Glutamatergic neuron (in vitro differentiated cells): ENCODE results near the gene OSBPL1A. TPM values are rescaled to one million over a fixed set of nuclear protein-coding genes. Genes with fewer than 3 reads are reported as not detected.

Source experiments
- DNase-seq: peaks from one replicate; pipeline ENCODE4 v3.0.0; 2022
- H3K27ac Mint-ChIP-seq: one replicate; pipeline ENCODE4 v1.8.0; 2020; ENCODE audit warnings: mild to moderate bottlenecking, mixed read lengths, inconsistent platforms; ENCODE audit not compliant: unreplicated experiment
- H3K27me3 Mint-ChIP-seq: one replicate; pipeline ENCODE4 v1.8.0; 2020; ENCODE audit warnings: mild to moderate bottlenecking, moderate library complexity, mixed read lengths, inconsistent platforms; ENCODE audit not compliant: unreplicated experiment
- H3K36me3 Mint-ChIP-seq: one replicate; pipeline ENCODE4 v1.8.0; 2020; ENCODE audit warnings: mild to moderate bottlenecking, mixed read lengths, inconsistent platforms; ENCODE audit not compliant: unreplicated experiment
- H3K4me1 Mint-ChIP-seq: one replicate; pipeline ENCODE4 v1.8.0; 2020; ENCODE audit warnings: mild to moderate bottlenecking, low read depth, mixed read lengths, inconsistent platforms; ENCODE audit not compliant: unreplicated experiment
- H3K4me3 Mint-ChIP-seq: one replicate; pipeline ENCODE4 v1.8.0; 2020; ENCODE audit warnings: mild to moderate bottlenecking, mixed read lengths, inconsistent platforms; ENCODE audit not compliant: unreplicated experiment
- H3K9me3 Mint-ChIP-seq: one replicate; pipeline ENCODE4 v1.8.0; 2020; ENCODE audit warnings: mild to moderate bottlenecking, moderate library complexity, mixed read lengths, inconsistent platforms; ENCODE audit not compliant: unreplicated experiment
- CTCF ChIP-seq: fragments of 200-600 bp; sonication (generic); IDR thresholded peaks from one replicate; pipeline ENCODE4 v1.5.0; 2021; ENCODE audit not compliant: partially characterized antibody, unreplicated experiment
- total RNA-seq: library from RNA; stranded (reverse); fragmentation: NEBNext Ultra II Directional; extraction: Animal tissue kit (Norgen Biotek cat#: 25700); gene quantifications from one replicate; pipeline ENCODE4 v1.2.1, GENCODE V29; 2021; ENCODE audit not compliant: unreplicated experiment

OSBPL1A gene
- total RNA-seq, 1 donor from 2014 or later, result 27.5 TPM

GRCh38 chr18:24231773-24232735 is 165.6 kb downstream of the OSBPL1A start:
- no peak for DNase-seq
- Mint-ChIP-seq H3K4me1 (peaks cover 3% of the 10 kb centered on the region), H3K9me3 (no peaks in the 10 kb centered on the region), H3K27ac (no peak overlapping the region), H3K27me3 (peaks cover 2% of the 10 kb centered on the region), H3K4me3 (no peak overlapping the region), H3K36me3 (peaks cover 8% of the 10 kb centered on the region)
- TF ChIP-seq CTCF, result no peak

- Mint-ChIP-seq H3K27ac (no peak overlapping the region), H3K4me1 (peaks cover 3% of the 10 kb centered on the region), H3K4me3 (no peak overlapping the region), H3K27me3 (peaks cover 2% of the 10 kb centered on the region), H3K36me3 (peaks cover 4% of the 10 kb centered on the region), H3K9me3 (no peaks in the 10 kb centered on the region)
- TF ChIP-seq CTCF, result no peak
- no peak for DNase-seq
These were observed 166.9 kb downstream of the OSBPL1A start for GRCh38 chr18:24230766-24231165.

- Mint-ChIP-seq H3K27ac (no peak overlapping the region), H3K9me3 (no peaks in the 10 kb centered on the region), H3K4me3 (no peak overlapping the region), H3K36me3 (no peaks in the 10 kb centered on the region), H3K27me3 (peaks cover 2% of the 10 kb centered on the region), H3K4me1 (peaks cover 13% of the 10 kb centered on the region)
- no peak for DNase-seq
- TF ChIP-seq CTCF, result no peak
These were observed 169.0 kb downstream of the OSBPL1A start for GRCh38 chr18:24228667-24229041.

- no peak for DNase-seq
These were observed 169.5 kb downstream of the OSBPL1A start for GRCh38 chr18:24227977-24228666.

More at GRCh38 chr18:24227977-24228666, 169.5 kb downstream of the OSBPL1A start:
- Mint-ChIP-seq H3K27me3 (peaks cover 2% of the 10 kb centered on the region), H3K9me3 (no peaks in the 10 kb centered on the region), H3K4me3 (no peak overlapping the region), H3K4me1 (peaks cover 13% of the 10 kb centered on the region), H3K27ac (no peak overlapping the region), H3K36me3 (no peaks in the 10 kb centered on the region)
- TF ChIP-seq CTCF, result no peak
